HG03565 (cell line): ENCODE data around the gene TBC1D13.
"Not testable (repeated sequence)": the region's sequence is repeated elsewhere in the genome, so short reads cannot be mapped to it uniquely, and the experiment has no call there.

Source experiments
- ATAC-seq: cut with Tn5 transposase; IDR thresholded peaks from one replicate; pipeline ENCODE4 v1.9.1; 2021; ENCODE audit warnings: mild to moderate bottlenecking, moderate library complexity; ENCODE audit not compliant: unreplicated experiment

The TBC1D13 gene

DNA sequence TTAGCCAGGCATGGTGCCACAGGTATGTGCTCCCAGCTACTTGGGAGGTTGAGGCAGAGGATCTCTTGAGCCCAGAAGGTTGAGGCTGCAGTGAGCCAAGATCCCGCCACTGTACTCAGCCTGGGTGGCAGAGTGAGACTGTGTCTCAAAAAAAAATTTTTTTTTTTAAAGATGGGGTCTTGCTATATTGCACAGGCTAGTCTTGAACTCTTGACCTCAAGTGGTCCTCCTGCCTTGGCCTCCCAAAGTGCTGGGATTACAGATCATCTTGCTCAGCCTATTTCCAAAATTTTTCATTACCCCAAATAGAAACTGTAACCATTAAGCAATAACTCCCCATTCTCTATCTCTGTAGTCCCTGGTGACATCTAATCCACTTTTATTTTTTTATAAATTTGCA lies 4.4 kb upstream of the TBC1D13 start:
- no peak for ATAC-seq

DNA sequence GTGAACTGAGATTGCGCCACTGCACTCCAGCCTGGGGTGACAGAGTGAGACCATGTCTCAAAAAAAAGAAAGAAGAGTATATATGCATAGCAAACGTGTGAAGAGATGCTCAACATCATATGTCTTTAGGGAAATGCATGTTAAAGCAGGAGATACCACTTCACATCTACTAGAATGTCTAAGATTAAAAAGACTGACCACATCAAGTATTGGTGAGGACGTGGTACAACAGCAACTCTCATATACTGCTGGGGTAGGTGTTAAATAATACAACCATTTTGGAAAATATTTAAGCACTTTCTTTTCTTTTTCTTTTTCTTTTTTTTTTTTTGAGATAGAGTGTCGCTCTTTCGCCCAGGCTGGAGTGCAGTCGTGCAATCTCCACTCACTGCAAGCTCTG lies 1.6 kb upstream of the TBC1D13 start:
- no peak for ATAC-seq

DNA sequence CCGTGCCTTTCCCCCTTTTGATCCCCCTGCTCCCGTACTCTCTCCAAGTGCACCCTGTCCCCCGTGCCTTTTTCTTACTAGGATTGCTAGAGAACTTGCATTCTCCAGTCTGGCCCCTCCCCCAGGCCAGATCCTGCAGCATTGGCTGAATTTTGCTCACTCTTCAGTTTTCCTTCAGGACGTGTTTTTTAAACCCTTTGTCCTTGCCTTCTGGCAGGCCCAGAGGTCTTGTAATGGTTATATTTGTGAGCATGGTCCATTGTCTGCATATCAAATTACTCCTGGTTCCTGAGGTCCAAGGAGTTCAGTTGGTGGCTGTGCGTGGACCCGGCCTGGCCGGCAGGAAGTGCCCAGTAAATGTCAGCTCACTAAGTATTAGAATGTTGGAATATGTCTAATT lies 606 bp downstream of the TBC1D13 start:
- ATAC-seq: no peak

DNA sequence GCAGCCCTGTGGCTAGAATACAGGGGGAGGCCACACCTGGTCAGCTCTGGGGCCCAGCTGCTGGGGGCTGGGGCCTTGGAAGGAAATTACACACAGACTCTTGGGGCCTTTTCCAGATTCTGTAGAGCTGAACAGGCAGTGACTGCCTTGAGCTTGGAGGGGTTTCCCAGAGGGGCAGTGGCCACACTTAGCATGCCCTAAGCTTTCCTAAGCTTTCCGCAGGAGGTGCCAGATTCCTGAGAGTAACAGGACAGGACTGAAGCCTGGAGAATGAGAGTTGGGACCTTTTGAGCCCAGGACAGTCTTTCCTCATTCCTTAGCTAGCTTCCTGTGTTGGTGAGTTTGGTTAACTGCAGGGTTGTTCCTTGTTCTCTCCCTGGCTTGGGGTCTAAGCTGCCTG lies 1.4 kb downstream of the TBC1D13 start:
- no peak for ATAC-seq

DNA sequence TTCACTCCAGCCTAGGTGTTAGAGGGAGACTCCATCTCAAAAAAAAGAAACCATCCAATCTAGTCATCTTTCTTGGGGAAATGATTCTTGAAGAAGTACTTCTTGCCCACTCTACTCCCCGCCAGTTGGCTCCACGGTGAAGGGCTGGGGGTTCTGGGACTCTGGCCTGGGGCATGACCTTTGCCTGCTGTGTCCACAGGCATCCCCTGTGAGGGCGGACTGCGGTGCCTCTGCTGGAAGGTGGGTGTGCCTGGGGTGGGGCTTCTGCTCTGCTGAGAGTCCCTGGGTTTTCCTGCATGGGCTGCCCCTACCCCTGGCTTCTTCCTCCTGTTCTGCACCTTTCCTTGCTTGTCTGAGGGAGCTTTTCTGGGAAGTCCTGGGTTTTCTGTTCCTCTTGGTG lies 3.5 kb downstream of the TBC1D13 start:
- no peak for ATAC-seq

DNA sequence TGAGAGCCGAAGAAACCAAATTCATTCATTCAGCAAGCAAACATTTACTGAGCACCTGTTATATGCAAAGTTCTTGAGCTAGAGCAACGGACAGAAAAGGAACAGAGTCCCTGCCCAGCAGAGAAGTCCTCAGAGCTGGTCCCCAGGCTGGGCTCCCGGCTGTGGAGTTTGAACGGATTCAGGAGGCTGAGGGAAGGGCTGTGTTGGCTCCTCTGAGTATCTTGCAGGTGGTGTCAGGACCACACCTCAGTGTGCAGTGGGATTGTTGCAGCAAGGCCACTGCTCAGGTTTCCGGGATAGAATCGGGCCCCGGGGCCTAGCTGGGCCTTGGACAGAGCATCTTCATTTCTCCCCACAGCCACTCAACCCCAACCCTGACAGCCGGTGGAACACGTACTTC lies 5.1 kb downstream of the TBC1D13 start:
- ATAC-seq: no peak

DNA sequence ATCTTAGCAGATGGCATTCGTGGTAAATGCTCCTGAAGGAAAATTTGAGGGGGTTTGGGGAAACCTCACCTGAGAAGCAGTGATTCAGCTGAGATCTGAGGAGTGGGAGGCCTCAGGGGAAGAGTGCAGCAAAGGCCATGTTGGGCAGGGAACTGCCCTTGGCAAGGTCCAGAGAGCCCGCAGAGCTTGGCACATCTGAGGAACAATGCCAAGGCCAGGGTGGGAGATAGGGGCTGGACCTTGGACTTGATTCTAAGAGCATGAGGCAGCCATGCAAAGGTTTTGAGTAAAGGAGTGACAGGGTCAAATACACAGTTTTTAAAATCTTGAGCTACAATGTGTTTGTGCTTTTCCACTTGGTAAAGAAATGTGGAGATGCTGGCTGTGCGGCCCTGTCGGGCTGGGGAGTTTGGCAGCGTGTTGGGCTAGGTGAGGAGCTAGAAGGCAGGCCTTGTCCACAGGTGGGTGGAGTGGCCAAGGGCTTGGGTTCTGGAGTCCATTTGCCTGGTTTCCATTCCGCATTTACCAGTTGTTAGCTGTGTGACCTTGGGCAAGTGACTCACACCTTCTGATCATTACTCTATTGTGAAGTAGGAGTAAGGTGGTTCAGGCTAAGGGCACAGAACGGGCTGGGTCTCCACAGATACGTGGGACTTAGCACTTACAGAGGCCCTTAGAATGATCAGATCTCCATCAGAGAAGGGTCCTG lies 6.1 kb downstream of the TBC1D13 start:
- no peak for ATAC-seq

DNA sequence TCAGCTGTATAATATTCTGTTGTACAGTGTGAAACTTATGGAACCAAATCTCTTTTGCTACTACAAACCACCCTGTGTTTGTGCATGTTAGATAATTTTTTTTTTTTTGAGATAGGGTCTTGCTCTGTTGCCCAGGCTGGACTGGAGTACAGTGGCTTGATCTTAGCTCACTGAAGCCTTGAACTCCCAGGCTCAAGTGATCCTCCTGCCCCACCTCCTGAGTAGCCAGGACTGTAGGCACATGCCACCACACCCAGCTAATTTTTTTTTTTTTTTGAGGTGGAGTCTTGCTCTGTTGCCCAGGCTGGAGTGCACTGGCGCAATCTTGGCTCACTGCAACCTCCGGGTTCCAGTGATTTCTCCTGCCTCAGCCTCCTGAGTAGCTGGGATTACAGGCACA lies 7.9 kb downstream of the TBC1D13 start:
- ATAC-seq: not testable (repeated sequence)

DNA sequence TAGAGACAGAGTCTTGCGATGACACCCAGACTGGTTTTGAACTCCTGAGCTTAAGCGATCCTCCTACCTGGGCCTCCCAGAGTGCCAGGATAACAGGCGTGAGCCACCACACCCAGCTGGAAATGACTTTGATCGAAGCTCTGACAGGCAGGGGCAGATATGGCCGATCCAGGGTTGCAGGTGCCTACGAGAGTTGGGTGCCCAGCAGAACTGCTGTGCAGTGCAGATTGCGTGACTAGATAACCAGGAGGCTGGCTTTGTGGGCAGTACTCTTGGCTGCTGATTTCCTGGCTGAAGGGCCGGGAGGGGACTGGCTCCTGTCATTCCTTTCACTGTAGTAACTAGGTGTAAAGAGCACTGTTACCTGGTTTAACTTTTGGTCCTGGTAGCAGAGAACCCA lies 11.8 kb downstream of the TBC1D13 start:
- no peak for ATAC-seq

DNA sequence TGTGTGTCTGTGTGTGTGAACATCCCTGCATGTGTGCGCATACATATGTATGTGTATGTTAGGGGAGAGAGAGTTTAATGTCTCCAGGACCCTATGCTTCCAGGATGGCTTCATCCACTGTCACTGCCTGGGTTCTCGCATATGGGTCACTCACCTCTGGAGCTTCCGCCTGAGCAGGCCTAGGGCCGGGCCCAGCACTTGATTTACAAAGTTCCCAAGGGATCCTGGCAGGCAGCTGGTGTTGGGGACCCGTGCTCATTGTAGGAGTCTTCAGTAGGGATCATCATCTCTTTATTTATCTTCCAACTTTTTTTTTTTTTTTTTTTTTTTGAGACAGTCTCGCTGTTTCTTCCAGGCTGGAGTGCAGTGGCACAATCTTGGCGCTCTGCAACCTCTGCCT lies 13.0 kb downstream of the TBC1D13 start:
- ATAC-seq: no peak

DNA sequence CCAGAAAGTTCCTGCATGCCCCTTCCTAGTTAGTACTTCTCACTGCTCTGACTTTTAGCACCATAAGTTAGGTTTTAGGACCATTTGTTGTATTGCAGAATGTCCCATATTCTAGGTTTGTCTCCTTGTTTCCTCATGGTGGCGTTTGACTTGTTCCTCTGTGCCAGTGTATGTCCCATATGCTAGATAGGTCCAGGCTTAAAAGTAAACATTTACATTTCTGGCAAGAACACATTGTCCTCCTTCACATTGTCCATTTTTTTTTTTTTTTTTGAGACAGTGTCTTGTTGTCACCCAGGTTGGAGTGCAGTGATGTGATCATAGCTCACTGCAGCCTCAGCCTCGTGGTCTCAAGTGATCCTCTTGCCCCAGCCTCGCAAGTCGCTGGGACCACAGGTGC lies 15.4 kb downstream of the TBC1D13 start:
- no peak for ATAC-seq

DNA sequence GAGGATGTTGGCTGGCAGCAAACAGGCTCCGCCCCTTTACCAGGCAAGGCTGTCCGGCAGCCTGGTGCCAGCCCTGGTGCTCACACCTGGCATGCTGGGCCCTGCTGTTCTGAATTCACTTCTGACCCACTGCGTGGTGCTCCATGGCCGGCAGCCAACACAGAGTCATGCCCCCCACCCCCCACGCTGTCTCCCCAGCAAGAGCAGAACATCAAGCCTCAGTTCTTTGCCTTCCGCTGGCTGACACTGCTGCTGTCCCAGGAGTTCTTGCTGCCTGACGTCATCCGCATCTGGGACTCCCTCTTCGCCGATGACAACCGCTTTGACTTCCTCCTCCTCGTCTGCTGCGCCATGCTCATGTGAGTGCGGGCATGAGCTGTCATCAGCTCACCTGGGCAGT lies 18.6 kb downstream of the TBC1D13 start:
- no peak for ATAC-seq

DNA sequence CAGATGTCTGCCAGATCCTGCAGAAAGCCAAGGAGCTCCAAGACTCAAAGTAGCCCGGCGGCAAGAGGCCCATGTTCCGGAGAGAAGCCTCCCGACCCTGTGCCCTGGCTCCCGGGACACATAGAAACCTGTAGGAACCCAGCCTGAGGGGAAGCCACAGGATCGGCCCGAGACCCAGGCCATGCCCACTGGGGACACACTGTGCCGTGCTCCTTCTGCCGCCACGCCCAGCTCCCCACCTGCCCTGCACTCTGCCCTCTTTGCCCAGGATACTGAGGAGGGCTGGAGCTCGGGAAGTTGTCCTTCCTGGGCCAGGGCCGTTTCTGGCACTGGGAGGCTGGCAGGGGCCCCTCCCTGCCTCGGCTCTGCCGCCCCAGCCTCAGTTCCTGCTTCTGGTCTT lies 20.8 kb downstream of the TBC1D13 start:
- ATAC-seq: no peak

DNA sequence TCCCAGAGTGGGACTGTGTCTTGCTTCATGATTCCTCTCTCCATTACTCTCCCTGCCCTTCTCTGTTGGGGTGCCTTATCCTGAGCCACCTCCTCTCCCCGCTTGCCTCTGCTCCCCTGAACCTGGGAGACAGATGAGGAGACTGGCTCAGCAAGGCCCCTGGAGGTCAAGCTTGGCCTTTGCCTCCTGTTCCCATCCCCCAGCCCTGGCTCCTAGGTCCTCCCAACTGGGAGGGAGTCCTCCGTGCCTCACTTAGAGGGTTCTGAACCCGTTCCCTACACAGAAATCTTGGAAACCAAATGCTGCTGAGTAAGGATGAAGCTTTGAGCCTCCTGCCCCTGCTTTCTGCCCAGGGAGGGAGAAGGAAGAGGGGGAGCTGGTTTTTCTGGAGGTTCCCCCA lies 21.5 kb downstream of the TBC1D13 start:
- ATAC-seq: no peak

DNA sequence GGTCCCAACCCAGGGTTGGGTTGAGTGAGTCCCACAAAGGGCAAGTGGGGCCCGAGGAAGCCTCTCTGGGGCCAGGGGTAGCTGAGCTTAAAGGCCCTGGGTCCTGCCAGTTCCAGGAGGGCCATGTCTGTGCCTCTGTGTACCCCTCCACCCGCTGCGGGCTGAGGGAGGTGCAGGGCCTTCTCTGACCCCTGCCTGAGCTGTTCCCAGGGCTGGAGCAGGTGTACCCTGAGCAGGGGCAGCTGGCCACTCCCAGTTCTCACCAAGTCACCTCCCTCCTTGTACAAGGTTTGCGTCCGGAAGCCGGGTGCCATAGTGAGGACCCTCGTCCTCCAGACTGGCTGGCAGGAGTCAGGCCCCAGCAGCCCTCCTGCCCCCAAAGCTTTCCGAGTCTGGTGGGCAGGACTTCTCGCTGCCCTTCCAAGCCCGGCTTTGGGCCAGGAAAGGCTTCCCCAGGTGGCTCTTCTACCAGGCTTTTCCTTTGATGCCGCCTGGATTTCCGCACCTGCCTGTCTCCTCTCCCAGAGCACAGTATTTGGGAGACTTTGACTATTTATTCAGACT lies 22.1 kb downstream of the TBC1D13 start:
- ATAC-seq: no peak

DNA sequence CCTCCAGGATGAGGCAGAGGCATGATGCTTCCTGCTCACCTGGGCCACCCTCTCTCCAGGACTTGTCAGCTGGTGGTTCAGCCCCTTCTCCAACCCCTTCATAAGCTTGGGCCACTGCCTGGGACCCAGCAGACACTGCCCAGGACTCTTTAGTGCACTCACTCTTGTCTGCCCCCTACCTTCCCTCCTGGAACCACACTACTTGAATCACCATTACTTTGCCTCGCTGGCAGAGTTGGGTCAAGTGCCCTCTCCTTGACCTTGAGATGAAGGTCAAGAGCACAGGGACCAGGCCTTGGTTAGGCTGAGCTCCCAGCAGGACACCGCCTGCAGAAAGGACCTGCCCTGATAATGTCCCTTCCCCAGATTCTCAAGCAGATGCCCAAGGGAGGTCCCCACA lies 22.8 kb downstream of the TBC1D13 start:
- no peak for ATAC-seq

DNA sequence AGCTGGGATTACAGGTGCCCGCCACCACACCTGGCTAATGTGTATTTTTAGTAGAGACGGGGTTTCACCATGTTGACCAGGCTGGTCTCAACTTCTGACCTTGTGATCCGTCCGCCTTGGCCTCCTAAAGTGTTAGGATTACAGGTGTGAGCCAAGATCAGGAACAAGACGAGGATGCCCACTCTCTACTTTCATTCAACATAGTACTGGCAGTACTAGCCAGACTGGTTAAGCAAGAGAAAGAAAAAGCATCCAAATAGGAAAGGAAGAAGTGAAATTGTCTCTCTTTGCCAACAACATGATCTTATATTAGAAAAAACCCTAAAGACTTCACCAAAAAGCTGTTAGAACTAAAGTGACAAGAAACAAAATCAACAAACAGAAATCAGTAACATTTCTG lies 23.8 kb downstream of the TBC1D13 start:
- no peak for ATAC-seq

DNA sequence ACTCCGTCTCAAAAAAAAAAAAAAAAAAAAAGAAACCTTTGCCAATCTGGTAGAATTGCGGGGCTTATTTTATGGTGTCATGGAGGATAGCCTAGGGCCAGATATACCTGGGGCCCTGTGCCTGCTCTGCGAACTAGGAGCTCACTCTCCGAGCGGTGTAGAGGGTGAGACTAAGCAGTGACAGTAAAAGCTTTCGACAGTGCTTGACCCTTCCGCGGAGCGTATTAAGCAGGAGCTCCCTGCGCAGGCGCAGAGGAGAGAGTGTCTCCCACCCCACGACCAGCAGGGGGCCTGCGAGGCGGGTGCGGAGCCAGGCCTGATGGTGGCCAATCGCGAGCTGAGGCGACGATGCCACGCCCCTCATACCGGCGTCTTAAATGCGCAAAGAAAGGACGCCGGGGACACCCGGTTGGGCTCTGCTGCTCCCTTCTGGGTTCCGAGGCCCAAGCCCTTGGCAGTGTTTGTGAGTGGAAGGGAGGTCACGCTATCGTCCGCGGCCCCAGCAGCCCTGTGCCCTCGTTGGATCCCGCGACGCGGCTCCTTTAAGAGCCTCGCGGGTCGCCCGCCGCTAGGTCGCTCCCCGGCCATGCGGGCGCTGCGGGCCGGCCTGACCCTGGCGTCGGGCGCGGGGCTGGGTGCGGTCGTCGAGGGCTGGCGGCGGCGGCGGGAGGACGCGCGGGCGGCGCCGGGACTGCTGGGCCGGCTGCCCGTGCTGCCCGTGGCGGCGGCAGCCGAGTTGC lies 31.2 kb downstream of the TBC1D13 start, which contains the start of gene ENDOG:
ENDOG (plus strand) TSS at position 402 of the 740 bp plus-strand sequence; CDS start at position 587, 185 bp downstream.
- ATAC-seq: peak; percentile 81

DNA sequence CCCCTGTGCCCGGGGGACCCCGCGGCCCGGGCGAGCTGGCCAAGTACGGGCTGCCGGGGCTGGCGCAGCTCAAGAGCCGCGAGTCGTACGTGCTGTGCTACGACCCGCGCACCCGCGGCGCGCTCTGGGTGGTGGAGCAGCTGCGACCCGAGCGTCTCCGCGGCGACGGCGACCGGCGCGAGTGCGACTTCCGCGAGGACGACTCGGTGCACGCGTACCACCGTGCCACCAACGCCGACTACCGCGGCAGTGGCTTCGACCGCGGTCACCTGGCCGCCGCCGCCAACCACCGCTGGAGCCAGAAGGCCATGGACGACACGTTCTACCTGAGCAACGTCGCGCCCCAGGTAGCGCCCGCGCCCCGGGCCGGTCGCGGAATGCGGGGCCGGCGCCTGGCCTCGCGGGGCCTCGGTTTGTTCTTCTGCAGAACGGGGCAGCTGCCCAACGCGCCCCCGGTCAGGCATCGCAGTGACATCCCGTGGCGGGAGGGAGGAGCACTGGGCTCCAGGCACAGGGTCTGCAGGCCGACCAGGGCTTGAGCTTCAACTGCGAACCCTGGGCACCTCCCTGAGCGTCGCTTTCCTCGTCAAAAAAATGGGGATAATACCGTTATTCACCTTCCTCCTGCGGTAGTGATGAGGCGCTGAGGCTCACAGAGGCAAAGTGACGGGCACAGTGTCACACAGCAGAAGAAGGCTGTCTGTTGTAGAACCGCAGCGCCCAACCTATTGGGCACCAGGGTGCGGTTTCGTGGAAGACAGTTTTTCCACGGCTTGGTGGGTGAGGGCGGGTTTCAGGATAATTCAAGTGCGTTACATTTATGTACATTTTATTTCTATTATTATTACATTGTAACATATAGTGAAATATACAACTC lies 32.0 kb downstream of the TBC1D13 start:
- ATAC-seq: peak; percentile 19

DNA sequence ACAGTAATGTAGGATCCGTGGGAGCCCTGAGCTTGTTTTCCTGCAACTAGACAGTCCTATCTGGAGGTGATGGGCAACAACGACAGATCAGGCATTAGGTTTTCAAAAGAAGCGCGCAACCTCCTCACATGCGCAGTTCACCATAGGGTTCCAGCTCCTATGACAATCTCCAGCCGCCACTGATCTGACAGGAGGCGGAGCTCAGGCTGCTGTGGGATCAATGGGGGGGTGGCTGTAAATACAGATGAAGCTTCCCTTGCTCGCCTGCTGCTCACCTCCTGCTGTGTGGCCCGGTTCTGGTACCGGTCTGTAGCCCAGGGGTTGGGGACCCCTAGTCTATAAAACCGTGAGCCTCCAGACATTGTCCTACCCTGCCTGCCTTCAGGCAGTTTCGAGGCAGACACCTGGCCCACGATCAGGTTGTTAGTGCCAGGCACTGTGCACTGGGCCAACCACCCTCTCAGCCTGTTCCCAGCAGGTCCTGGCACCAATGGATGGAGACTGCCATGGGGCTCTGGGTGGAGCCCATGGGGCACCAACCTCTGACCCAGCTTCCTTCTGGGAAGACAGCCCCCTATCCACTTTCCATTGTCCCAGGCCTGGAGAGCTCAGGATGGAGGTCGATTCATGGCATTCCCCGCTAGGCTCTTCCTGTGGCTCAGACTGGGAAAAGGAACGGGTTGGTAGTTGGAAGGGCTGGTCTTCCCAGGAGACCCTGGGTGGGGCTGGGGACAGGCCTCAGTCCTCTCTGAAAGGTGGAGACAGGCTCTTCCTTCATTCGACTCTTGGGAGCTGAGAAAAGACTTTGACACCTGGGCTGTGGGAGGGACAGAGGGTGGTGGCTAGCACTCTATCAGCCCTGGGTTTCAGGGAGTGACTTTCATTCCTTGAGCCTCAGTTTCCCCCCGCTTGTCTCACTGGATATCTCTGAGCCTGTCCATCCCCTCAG lies 32.9 kb downstream of the TBC1D13 start:
- no peak for ATAC-seq
